Osteoblast (primary cell): ENCODE results near the gene KLHDC4. TPM values are rescaled to one million over a fixed set of nuclear protein-coding genes. Genes with fewer than 3 reads are reported as not detected.

Experiments used
- DNase-seq: peaks from one replicate; pipeline ENCODE4 v3.0.0; 2011; ENCODE audit warnings: low spot score, mixed read lengths; ENCODE audit not compliant: insufficient read length; ENCODE audit errors: missing footprints
- H2AFZ ChIP-seq: 2 replicates; pipeline ENCODE4 v1.6.0; 2011; ENCODE audit warnings: mild to moderate bottlenecking, low read length
- H3K27ac ChIP-seq: 2 replicates; pipeline ENCODE4 v1.5.1; 2011; ENCODE audit warnings: mild to moderate bottlenecking, low read depth, low read length, moderate library complexity
- H3K27me3 ChIP-seq: 2 replicates; pipeline ENCODE4 v1.6.0; 2012; ENCODE audit warnings: mild to moderate bottlenecking, control low read depth, inconsistent platforms, low read length, moderate library complexity; ENCODE audit not compliant: insufficient read depth
- H3K36me3 ChIP-seq: 2 replicates; pipeline ENCODE4 v1.5.1; 2011; ENCODE audit warnings: mild to moderate bottlenecking, low read length, control low read depth, moderate library complexity; ENCODE audit not compliant: insufficient read depth
- H3K4me1 ChIP-seq: 2 replicates; pipeline ENCODE4 v1.5.1; 2011; ENCODE audit warnings: mild to moderate bottlenecking, low read length, control low read depth, moderate library complexity; ENCODE audit not compliant: insufficient read depth
- H3K4me2 ChIP-seq: 2 replicates; pipeline ENCODE4 v1.6.0; 2011; ENCODE audit warnings: mild to moderate bottlenecking, low read length; ENCODE audit not compliant: insufficient read depth
- H3K4me3 ChIP-seq: fragments of 200-600 bp; sonication (generic); 3 replicates; pipeline ENCODE4 v1.5.1; 2012; ENCODE audit warnings: mild to moderate bottlenecking, low read length, inconsistent platforms; ENCODE audit not compliant: insufficient read depth
- H3K79me2 ChIP-seq: 2 replicates; pipeline ENCODE4 v1.6.0; 2012; ENCODE audit warnings: mild to moderate bottlenecking, low read length, control low read depth, inconsistent platforms; ENCODE audit not compliant: insufficient read depth
- H3K9me3 ChIP-seq: 2 replicates; pipeline ENCODE4 v1.5.1; 2011; ENCODE audit warnings: low read depth, low read length, control low read depth
- H4K20me1 ChIP-seq: 2 replicates; pipeline ENCODE4 v1.6.0; 2012; ENCODE audit warnings: mild to moderate bottlenecking, low read length, control low read depth; ENCODE audit not compliant: insufficient read depth
- total RNA-seq: library from RNA; depleted of rRNA; stranded (reverse); fragments of >200 nt; gene quantifications from 2 replicates; pipeline ENCODE4 v1.2.3, GENCODE V29; 2012
- TF ChIP-seq, protein P1 (sequence below): IDR thresholded peaks from 2 replicates; pipeline ENCODE4 v1.5.1; 2011; ENCODE audit warnings: mild to moderate bottlenecking, low read depth, low read length, moderate library complexity; ENCODE audit errors: extremely low read depth

The KLHDC4 gene
- total RNA-seq, 1 donor = 22.1 TPM

DNA sequence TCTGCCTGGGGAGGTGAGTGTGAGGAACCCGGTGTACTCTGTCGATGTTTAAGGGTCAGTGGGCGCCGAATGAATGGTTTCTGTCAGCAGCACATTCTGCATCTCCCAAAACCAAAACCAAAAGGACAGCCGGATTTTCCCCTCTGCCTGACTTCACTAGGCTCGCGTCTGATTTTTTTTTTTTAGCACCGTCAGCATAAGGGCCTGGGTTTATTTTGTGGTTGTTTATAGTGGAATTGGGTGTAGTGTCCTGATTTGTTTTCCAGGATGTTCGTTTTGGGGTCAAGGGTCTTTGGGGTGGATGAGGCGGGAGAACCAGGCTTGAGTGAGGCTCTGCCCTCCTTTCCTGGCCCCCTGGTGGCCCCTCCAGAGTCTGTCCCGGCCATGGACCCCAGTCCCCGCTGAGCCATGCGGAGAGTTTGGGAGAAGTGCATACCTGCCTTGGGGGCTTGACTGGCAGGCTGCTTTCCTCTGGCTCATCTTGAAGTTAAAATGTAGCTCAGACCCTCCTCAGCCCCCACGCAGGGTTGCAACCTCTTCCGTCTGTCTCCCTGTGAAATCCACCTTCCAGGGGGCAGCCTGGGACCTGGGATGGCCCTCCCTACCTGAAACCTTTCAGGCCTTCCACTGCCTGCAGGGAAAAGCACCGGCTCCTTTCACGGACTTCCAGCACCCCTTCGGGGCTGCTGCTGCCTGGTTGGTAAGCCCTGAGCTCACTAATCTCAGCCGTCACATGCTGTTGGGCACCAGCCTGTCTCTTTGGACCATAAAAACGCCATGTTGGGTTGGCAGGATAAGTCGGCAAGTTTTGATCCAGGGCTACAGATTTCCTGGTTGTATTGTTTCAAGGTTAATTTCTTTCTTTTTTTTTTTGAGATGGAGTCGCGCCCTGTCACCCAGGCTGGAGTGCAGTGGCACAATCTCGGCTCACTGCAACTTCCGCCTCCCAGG, 103.3 kb downstream of the KLHDC4 start:
- DNase-seq = no peak
- Histone ChIP-seq H3K36me3 (no peaks in the 10 kb centered on the region), H4K20me1 (peaks cover 7% of the 10 kb centered on the region), H3K9me3 (peaks cover 2% of the 10 kb centered on the region), H3K27ac (no peak overlapping the region), H2AFZ (no peak overlapping the region), H3K4me3 (no peak overlapping the region), H3K4me1 (no peaks in the 10 kb centered on the region), H3K79me2 (no peaks in the 10 kb centered on the region), H3K27me3 (peaks cover 12% of the 10 kb centered on the region), H3K4me2 (no peak overlapping the region)
- TF ChIP-seq, protein P1, sequence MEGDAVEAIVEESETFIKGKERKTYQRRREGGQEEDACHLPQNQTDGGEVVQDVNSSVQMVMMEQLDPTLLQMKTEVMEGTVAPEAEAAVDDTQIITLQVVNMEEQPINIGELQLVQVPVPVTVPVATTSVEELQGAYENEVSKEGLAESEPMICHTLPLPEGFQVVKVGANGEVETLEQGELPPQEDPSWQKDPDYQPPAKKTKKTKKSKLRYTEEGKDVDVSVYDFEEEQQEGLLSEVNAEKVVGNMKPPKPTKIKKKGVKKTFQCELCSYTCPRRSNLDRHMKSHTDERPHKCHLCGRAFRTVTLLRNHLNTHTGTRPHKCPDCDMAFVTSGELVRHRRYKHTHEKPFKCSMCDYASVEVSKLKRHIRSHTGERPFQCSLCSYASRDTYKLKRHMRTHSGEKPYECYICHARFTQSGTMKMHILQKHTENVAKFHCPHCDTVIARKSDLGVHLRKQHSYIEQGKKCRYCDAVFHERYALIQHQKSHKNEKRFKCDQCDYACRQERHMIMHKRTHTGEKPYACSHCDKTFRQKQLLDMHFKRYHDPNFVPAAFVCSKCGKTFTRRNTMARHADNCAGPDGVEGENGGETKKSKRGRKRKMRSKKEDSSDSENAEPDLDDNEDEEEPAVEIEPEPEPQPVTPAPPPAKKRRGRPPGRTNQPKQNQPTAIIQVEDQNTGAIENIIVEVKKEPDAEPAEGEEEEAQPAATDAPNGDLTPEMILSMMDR = no peak

DNA sequence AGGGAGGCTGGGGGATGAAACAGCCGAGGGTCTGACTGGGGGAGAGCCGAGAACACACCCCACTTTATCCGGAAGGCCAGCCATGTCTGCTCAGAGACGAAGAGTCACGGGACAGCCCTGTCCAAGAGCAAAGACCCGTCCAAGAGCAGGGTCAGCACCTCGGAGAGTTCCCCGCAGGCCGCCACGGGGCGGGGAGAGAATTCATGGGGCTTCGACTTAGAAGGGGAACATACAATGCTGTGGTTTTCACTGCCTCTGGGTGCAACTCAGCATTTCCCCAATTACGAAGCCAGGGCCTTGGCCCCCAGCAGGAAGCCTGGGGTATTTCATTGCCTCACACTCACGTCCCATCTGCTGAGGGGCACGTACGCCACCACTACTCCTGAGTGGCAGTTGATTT, 104.2 kb downstream of the KLHDC4 start:
- Histone ChIP-seq H3K79me2 (no peaks in the 10 kb centered on the region), H3K27ac (no peak overlapping the region), H2AFZ (no peak overlapping the region), H3K4me2 (no peak overlapping the region), H3K36me3 (no peaks in the 10 kb centered on the region), H3K4me1 (no peaks in the 10 kb centered on the region), H3K4me3 (no peak overlapping the region), H3K9me3 (peaks cover 2% of the 10 kb centered on the region), H3K27me3 (peaks cover 12% of the 10 kb centered on the region), H4K20me1 (peaks cover 7% of the 10 kb centered on the region)
- TF ChIP-seq, protein P1 = no peak
- peak; percentile 97 for DNase-seq

DNA sequence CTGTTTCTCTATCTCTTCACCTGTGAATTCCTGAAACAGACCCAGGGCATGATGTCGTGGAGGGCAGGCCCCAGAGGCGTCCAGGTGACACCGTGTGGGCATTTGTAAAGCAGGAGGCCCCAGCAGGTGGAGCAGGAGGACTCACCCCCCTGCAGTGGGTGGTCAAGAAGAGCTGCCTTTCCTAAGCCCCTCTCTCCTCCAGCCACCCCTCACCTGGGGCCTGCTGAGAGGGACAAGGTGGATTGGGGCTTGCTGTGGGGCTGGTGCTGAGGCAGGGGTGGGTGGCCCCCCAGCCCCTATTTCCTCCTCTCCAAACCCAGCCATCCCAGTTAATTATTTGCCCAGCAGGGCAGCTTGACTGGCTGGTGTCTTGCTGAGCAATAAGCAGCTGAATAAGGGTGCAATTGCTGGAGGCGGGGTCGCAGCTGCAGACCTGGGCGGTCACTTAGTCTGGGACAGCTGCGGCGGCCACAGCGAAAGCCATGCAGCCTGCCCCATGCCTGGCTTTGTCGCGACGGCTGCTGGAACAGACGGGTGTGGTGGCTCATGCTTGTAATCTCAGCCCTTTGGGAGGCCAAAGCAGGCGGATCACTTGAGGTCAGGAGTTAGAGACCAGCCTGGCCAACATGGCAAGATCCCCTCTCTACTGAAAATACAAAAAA, 107.1 kb downstream of the KLHDC4 start:
- Histone ChIP-seq H3K36me3 (no peaks in the 10 kb centered on the region), H3K9me3 (peaks cover 2% of the 10 kb centered on the region), H3K4me1 (no peaks in the 10 kb centered on the region), H3K4me3 (no peak overlapping the region), H3K27me3 (peaks cover 15% of the 10 kb centered on the region), H3K27ac (no peak overlapping the region), H2AFZ (no peak overlapping the region), H3K79me2 (no peaks in the 10 kb centered on the region), H3K4me2 (no peak overlapping the region), H4K20me1 (peaks cover 7% of the 10 kb centered on the region)
- TF ChIP-seq, protein P1 = no peak
- no peak for DNase-seq

Other genes starting within 250 kb of the KLHDC4 start
- gene JPH3, start 163.5 kb downstream of the KLHDC4 start, total RNA-seq = under 0.01 TPM in 1 of 2 replicates, not detected in the other
- 60.4 and 90.8 TPM in 2 replicates for gene SLC7A5, start 103.5 kb upstream of the KLHDC4 start, total RNA-seq
- gene CA5A, start 170.5 kb upstream of the KLHDC4 start, total RNA-seq = not detected in 2 replicates
- gene BANP, start 185.4 kb upstream of the KLHDC4 start, total RNA-seq = 20.3 and 23.5 TPM in 2 replicates